Measurements from ENCODE around the gene LARP1B. TPM values are rescaled to one million over a fixed set of nuclear protein-coding genes. Genes with fewer than 3 reads are reported as not detected.

LARP1B gene
- total and polyA plus RNA-seq, 9 of the 15 experiments (the other 6 are each of a cell fraction or from before 2014, with no cell fraction given) = 19.2 to 59.7 (median 37.9) TPM

DNA sequence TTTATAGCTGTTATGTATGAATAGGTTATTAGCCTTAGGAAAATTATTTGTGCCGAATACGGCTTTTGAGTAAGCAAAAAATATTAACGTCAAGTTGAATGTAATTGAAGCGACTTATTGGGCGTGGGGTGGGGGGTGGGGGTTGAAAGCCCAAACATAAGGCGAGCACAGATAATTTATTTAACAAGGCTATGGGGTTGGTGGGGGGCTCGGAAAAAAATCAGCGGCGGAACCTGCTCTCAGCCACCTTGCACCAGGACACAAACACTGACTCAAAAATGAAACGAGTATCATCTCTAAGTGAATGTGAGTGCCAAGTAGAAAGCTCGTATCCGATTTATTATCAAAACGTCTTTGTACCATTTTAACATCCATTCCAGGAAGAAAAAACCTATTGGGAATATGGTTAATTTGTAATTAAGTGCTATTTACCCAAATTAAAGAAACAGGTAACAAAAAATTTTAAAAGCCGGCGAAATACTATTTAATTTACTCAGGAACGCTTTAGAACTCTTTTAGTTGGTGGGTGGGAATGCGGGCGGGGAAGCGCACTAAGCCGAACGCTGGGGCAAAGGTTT lies 902 bp upstream of the LARP1B start (continued):
- TF ChIP-seq, protein P1, sequence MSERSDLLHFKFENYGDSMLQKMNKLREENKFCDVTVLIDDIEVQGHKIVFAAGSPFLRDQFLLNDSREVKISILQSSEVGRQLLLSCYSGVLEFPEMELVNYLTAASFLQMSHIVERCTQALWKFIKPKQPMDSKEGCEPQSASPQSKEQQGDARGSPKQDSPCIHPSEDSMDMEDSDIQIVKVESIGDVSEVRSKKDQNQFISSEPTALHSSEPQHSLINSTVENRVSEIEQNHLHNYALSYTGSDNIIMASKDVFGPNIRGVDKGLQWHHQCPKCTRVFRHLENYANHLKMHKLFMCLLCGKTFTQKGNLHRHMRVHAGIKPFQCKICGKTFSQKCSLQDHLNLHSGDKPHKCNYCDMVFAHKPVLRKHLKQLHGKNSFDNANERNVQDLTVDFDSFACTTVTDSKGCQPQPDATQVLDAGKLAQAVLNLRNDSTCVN (CRISPR knock-in tag; IDR thresholded peaks at IDR 0.05) = no peak
- no peak for TF ChIP-seq FOXP1 (CRISPR knock-in tag; IDR thresholded peaks at IDR 0.05)
- TF ChIP-seq GATAD2A (IDR thresholded peaks at IDR 0.05) = 0 out of 2 replicates have a peak, but pooled peaks have one; percentile 25
- TF ChIP-seq RFX7 (CRISPR knock-in tag; IDR thresholded peaks at IDR 0.05) = no peak
- TF ChIP-seq, protein P2, sequence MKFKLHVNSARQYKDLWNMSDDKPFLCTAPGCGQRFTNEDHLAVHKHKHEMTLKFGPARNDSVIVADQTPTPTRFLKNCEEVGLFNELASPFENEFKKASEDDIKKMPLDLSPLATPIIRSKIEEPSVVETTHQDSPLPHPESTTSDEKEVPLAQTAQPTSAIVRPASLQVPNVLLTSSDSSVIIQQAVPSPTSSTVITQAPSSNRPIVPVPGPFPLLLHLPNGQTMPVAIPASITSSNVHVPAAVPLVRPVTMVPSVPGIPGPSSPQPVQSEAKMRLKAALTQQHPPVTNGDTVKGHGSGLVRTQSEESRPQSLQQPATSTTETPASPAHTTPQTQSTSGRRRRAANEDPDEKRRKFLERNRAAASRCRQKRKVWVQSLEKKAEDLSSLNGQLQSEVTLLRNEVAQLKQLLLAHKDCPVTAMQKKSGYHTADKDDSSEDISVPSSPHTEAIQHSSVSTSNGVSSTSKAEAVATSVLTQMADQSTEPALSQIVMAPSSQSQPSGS (CRISPR knock-in tag; IDR thresholded peaks at IDR 0.05) = peak; percentile 5; the same call in 1 of the 2 replicates
- peak; percentile 28 for TF ChIP-seq CHD1 (IDR thresholded peaks at IDR 0.05; ENCODE audit: low read length)
- TF ChIP-seq ARNT (IDR thresholded peaks at IDR 0.05) = 0 out of 4 replicates have a peak, but pooled peaks of 1 of the 2 experiments have one; percentile 40
